Measurements from ENCODE around the gene PCDHGB1.

The PCDHGB1 gene

DNA sequence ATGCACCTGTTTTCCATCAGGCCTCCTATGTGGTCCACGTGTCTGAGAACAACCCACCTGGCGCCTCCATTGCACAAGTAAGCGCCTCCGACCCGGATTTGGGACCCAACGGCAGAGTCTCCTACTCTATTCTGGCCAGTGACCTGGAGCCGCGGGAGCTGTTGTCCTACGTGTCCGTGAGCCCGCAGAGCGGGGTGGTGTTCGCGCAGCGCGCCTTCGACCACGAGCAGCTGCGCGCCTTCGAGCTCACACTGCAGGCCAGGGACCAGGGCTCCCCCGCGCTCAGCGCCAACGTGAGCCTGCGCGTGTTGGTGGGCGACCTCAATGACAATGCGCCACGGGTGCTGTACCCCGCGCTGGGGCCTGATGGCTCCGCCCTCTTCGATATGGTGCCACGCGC lies 1.7 kb downstream of the PCDHGB1 start:
- no peak overlapping the region for H3K4me3 ChIP-seq (ENCODE audit: low read depth, low read length)
- no peak overlapping the region for H2AFZ ChIP-seq (ENCODE audit: low read length, unreplicated experiment)
- no peaks in the 10 kb centered on the region for H3K4me1 ChIP-seq (ENCODE audit: control insufficient read depth, insufficient read depth, low read length, unreplicated experiment)
- no peaks in the 10 kb centered on the region for H3K36me3 ChIP-seq (ENCODE audit: insufficient read depth, low read length)
- no peak overlapping the region for H3K27ac ChIP-seq (ENCODE audit: low read depth, low read length)
- peaks cover 85% of the 10 kb centered on the region for H3K27me3 ChIP-seq (ENCODE audit: insufficient read depth, low read length)
- no peaks in the 10 kb centered on the region for H3K79me2 ChIP-seq (ENCODE audit: control insufficient read depth, insufficient read depth, low read length, unreplicated experiment)

DNA sequence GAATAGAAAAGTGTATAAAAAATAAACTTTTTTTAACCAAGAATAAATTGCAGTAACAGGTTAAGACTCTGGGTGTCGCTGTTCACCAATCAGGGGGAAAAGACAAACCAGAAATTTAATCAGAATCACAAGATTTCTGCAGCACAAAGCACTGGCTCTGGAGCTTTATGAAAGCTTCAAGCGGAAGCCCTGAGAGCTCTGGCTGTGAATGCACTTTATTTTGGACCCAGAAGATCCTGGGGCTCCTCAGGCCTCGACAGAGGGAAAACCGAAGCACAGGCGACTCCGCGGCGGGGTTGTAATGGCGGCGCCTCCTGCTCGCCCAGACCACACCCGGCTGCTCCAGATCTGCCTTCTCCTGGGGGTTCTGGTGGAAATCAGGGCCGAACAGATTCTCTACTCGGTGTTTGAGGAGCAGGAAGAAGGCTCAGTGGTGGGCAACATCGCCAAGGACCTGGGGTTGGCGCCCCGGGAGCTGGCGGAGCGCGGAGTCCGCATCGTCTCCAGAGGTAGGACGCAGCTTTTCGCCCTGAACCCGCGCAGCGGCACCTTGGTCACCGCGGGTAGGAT lies 5.1 kb downstream of the PCDHGB1 start, which contains the start of gene PCDHGA4:
Gene PCDHGA4, plus strand, starts transcription at position 122 of the 570 bp plus-strand sequence. Its CDS starts 87 bp downstream, at position 209.
- Histone ChIP-seq H3K27me3 (ENCODE audit: insufficient read depth, low read length) (peaks cover 89% of the 10 kb centered on the region), H2AFZ (ENCODE audit: low read length, unreplicated experiment) (peak within 1 kb of the TSS; percentile 90), H3K36me3 (ENCODE audit: insufficient read depth, low read length) (no peaks in the 10 kb centered on the region), H3K4me3 (ENCODE audit: low read depth, low read length) (peak within 1 kb of the TSS; percentile 79), H3K4me1 (ENCODE audit: control insufficient read depth, insufficient read depth, low read length, unreplicated experiment) (no peaks in the 10 kb centered on the region), H3K79me2 (ENCODE audit: control insufficient read depth, insufficient read depth, low read length, unreplicated experiment) (no peaks in the 10 kb centered on the region), H3K27ac (ENCODE audit: low read depth, low read length) (no peak within 1 kb of the TSS)

DNA sequence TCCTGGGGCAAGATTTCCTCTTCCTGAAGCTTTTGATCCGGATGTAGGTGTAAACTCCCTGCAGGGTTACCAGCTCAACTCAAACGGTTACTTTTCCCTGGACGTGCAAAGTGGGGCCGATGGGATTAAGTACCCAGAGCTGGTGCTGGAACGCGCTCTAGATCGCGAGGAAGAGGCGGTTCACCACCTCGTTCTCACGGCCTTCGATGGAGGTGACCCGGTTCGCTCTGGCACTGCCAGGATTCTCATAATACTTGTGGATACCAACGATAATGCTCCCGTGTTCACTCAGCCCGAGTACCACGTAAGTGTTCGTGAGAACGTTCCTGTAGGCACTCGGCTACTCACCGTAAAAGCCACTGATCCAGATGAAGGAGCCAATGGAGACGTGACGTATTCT lies 5.7 kb downstream of the PCDHGB1 start:
- peak overlapping the region; percentile 90 for H2AFZ ChIP-seq (ENCODE audit: low read length, unreplicated experiment)
- H3K79me2 ChIP-seq (ENCODE audit: control insufficient read depth, insufficient read depth, low read length, unreplicated experiment), result no peaks in the 10 kb centered on the region
- no peaks in the 10 kb centered on the region for H3K36me3 ChIP-seq (ENCODE audit: insufficient read depth, low read length)
- no peak overlapping the region for H3K27ac ChIP-seq (ENCODE audit: low read depth, low read length)
- peak overlapping the region; percentile 79 for H3K4me3 ChIP-seq (ENCODE audit: low read depth, low read length)
- H3K4me1 ChIP-seq (ENCODE audit: control insufficient read depth, insufficient read depth, low read length, unreplicated experiment), result no peaks in the 10 kb centered on the region
- H3K27me3 ChIP-seq (ENCODE audit: insufficient read depth, low read length), result peaks cover 89% of the 10 kb centered on the region

DNA sequence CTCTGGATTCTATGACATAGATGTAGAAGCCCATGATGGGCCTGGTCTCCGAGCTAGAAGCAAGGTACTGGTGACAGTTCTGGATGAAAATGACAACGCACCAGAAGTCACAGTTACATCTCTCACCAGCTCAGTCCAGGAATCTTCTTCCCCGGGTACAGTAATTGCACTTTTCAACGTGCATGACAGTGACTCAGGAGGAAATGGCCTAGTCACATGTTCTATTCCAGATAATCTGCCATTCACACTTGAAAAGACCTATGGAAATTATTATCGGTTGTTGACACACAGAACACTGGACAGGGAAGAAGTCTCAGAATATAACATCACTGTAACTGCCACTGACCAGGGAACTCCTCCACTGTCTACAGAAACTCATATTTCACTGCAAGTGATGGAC lies 6.2 kb downstream of the PCDHGB1 start:
- H3K36me3 ChIP-seq (ENCODE audit: insufficient read depth, low read length), result no peaks in the 10 kb centered on the region
- no peaks in the 10 kb centered on the region for H3K4me1 ChIP-seq (ENCODE audit: control insufficient read depth, insufficient read depth, low read length, unreplicated experiment)
- no peaks in the 10 kb centered on the region for H3K79me2 ChIP-seq (ENCODE audit: control insufficient read depth, insufficient read depth, low read length, unreplicated experiment)
- no peak overlapping the region for H2AFZ ChIP-seq (ENCODE audit: low read length, unreplicated experiment)
- H3K27ac ChIP-seq (ENCODE audit: low read depth, low read length), result no peak overlapping the region
- H3K4me3 ChIP-seq (ENCODE audit: low read depth, low read length), result peak overlapping the region; percentile 79; the same call in 1 of the 2 replicates
- H3K27me3 ChIP-seq (ENCODE audit: insufficient read depth, low read length), result peaks cover 89% of the 10 kb centered on the region

DNA sequence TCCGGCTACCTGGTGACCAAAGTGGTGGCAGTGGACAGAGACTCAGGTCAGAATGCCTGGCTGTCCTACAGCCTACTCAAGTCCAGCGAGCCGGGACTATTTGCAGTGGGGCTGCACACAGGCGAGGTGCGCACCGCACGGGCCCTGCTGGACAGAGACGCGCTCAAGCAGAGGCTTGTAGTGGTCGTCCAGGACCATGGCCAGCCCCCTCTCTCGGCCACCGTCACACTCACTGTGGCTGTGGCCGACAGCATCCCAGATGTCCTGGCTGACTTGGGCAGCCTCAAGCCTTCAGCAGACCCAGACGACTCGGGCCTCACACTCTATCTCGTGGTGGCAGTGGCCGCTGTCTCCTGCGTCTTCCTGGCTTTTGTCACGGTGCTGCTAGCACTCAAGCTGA lies 7.1 kb downstream of the PCDHGB1 start:
- Histone ChIP-seq H3K4me1 (ENCODE audit: control insufficient read depth, insufficient read depth, low read length, unreplicated experiment) (no peaks in the 10 kb centered on the region), H3K4me3 (ENCODE audit: low read depth, low read length) (no peak overlapping the region), H3K36me3 (ENCODE audit: insufficient read depth, low read length) (no peaks in the 10 kb centered on the region), H3K27me3 (ENCODE audit: insufficient read depth, low read length) (peaks cover 87% of the 10 kb centered on the region), H3K27ac (ENCODE audit: low read depth, low read length) (no peak overlapping the region), H2AFZ (ENCODE audit: low read length, unreplicated experiment) (no peak overlapping the region), H3K79me2 (ENCODE audit: control insufficient read depth, insufficient read depth, low read length, unreplicated experiment) (no peaks in the 10 kb centered on the region)

DNA sequence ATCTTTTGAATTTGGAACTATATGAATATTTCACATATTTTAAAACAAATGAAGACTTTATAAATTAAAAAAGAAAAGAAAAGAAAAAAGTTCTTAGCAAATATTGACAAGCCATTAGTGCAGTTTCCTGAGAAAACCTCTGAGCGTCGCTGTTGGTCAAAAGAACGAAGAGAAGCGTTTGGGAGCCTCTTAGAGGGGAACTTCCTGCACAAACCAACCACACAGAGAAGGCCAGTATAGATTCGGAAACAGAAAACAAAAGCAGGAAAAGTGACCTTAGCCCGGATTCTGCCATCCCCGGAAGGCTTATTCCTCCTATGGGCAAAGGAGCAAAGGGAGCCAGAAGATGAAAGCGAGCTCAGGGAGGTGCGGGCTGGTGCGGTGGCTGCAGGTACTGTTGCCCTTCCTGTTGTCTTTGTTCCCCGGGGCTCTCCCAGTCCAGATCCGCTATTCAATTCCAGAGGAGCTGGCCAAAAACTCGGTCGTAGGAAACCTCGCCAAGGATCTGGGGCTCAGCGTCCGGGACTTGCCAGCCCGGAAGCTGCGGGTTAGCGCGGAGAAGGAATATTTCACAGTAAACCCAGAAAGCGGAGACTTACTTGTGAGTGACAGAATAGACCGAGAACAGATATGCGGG lies 10.0 kb downstream of the PCDHGB1 start, which contains the start of gene PCDHGB2:
Gene PCDHGB2, plus strand, starts transcription at position 205 of the 637 bp plus-strand sequence. Its CDS starts 142 bp downstream, at position 347.
- Histone ChIP-seq H2AFZ (ENCODE audit: low read length, unreplicated experiment) (no peak within 1 kb of the TSS), H3K36me3 (ENCODE audit: insufficient read depth, low read length) (no peaks in the 10 kb centered on the region), H3K27ac (ENCODE audit: low read depth, low read length) (no peak within 1 kb of the TSS), H3K4me3 (ENCODE audit: low read depth, low read length) (no peak within 1 kb of the TSS), H3K79me2 (ENCODE audit: control insufficient read depth, insufficient read depth, low read length, unreplicated experiment) (no peaks in the 10 kb centered on the region), H3K4me1 (ENCODE audit: control insufficient read depth, insufficient read depth, low read length, unreplicated experiment) (no peaks in the 10 kb centered on the region), H3K27me3 (ENCODE audit: insufficient read depth, low read length) (peaks cover 91% of the 10 kb centered on the region)

DNA sequence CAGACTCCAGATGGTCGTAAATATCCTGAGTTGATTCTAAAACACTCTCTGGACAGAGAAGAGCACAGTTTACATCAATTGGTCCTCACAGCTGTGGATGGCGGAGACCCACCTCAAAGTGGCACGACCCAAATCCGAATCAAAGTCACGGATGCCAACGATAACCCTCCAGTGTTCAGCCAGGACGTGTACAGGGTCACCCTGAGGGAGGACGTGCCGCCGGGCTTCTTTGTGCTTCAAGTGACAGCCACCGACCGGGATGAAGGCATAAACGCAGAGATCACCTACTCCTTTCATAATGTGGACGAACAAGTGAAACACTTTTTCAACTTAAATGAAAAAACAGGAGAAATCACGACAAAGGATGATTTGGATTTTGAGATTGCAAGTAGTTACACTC lies 10.8 kb downstream of the PCDHGB1 start:
- H3K27me3 ChIP-seq (ENCODE audit: insufficient read depth, low read length), result peaks cover 91% of the 10 kb centered on the region
- no peak overlapping the region for H2AFZ ChIP-seq (ENCODE audit: low read length, unreplicated experiment)
- no peaks in the 10 kb centered on the region for H3K79me2 ChIP-seq (ENCODE audit: control insufficient read depth, insufficient read depth, low read length, unreplicated experiment)
- no peak overlapping the region for H3K4me3 ChIP-seq (ENCODE audit: low read depth, low read length)
- H3K36me3 ChIP-seq (ENCODE audit: insufficient read depth, low read length), result no peaks in the 10 kb centered on the region
- no peak overlapping the region for H3K27ac ChIP-seq (ENCODE audit: low read depth, low read length)
- H3K4me1 ChIP-seq (ENCODE audit: control insufficient read depth, insufficient read depth, low read length, unreplicated experiment), result no peaks in the 10 kb centered on the region

DNA sequence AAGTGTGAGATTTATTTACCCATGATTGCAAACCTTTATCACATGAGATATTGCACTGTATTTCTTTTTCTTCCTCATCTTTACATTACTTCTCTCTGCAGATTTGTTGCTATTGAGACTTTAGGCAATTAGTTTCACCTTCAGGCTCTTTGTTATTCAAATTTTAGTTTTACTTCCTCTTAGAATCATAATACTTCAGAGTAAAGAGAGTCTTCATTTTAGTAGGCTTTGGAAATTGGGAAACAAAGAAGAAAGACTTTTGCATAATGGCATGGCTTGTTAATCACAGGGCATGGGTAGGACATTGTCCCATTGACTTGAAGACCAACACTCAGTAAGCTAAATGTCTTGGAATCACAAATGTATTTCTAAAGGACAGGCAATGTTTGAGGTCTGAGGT lies 12.8 kb downstream of the PCDHGB1 start:
- Histone ChIP-seq H3K27ac (ENCODE audit: low read depth, low read length) (no peak overlapping the region), H3K4me3 (ENCODE audit: low read depth, low read length) (no peak overlapping the region), H3K36me3 (ENCODE audit: insufficient read depth, low read length) (no peaks in the 10 kb centered on the region)

DNA sequence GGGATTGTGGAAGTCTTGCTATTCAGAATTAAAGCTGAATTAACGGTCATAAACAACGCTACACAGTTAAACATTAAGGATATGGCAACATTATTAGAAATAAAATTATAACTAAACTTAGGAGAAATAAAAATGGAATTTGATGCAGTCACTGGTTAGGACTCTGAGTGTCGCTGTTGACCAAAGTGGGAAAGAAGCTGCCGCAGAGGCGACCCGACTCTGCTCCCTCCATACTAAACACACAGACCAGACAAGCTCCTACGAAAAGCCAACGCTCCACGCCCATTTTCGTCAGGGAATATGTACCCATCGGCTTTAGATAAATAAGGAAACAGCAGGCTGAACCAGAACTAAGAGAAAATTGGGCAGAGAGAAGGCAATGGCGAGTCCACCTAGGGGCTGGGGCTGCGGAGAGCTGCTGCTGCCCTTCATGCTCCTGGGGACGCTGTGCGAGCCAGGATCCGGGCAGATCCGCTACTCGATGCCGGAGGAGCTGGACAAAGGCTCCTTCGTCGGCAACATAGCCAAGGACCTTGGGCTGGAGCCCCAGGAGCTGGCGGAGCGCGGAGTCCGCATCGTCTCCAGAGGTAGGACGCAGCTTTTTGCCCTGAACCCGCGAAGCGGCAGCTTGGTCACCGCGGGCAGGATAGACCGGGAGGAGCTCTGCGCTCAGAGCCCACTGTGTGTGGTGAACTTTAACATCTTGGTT lies 14.2 kb downstream of the PCDHGB1 start, which contains the start of gene PCDHGA5:
Gene PCDHGA5, plus strand, starts transcription at position 211 of the 709 bp plus-strand sequence. Its CDS starts 169 bp downstream, at position 380.
- Histone ChIP-seq H3K27me3 (ENCODE audit: insufficient read depth, low read length) (peaks cover 88% of the 10 kb centered on the region), H3K27ac (ENCODE audit: low read depth, low read length) (no peak within 1 kb of the TSS), H3K4me3 (ENCODE audit: low read depth, low read length) (peak within 1 kb of the TSS; percentile 48; the same call in 1 of the 2 replicates), H3K79me2 (ENCODE audit: control insufficient read depth, insufficient read depth, low read length, unreplicated experiment) (no peaks in the 10 kb centered on the region), H3K4me1 (ENCODE audit: control insufficient read depth, insufficient read depth, low read length, unreplicated experiment) (no peaks in the 10 kb centered on the region), H3K36me3 (ENCODE audit: insufficient read depth, low read length) (no peaks in the 10 kb centered on the region), H2AFZ (ENCODE audit: low read length, unreplicated experiment) (no peak within 1 kb of the TSS)

More for the DNA sequence above, 12.8 kb downstream of the PCDHGB1 start:
- Histone ChIP-seq H3K27me3 (ENCODE audit: insufficient read depth, low read length) (peaks cover 88% of the 10 kb centered on the region), H3K79me2 (ENCODE audit: control insufficient read depth, insufficient read depth, low read length, unreplicated experiment) (no peaks in the 10 kb centered on the region), H2AFZ (ENCODE audit: low read length, unreplicated experiment) (no peak overlapping the region), H3K4me1 (ENCODE audit: control insufficient read depth, insufficient read depth, low read length, unreplicated experiment) (no peaks in the 10 kb centered on the region)

DNA sequence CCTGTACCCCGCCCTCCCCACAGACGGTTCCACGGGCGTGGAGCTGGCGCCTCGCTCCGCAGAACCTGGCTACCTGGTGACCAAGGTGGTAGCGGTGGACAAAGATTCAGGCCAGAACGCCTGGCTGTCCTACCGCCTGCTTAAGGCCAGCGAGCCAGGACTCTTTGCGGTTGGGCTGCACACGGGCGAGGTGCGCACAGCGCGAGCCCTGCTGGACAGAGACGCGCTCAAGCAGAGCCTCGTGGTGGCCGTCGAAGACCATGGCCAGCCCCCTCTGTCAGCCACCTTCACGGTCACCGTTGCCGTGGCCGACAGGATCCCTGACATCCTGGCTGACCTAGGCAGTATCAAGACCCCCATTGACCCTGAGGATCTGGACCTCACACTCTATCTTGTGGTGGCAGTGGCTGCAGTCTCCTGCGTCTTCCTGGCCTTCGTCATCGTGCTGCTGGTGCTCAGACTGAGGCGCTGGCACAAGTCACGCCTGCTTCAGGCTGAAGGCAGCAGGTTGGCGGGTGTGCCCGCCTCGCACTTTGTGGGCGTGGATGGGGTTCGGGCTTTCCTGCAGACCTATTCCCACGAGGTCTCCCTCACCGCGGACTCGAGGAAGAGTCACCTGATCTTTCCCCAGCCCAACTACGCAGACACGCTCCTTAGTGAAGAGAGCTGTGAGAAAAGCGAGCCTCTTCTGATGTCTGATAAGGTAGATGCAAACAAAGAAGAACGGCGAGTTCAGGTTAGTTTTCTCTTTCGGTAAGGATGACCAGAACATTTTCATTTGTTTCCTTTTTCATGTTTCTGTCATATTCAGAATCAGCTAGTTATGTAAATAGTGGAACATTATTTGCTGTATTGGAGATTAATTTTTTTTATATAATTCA lies 16.4 kb downstream of the PCDHGB1 start:
- Histone ChIP-seq H3K79me2 (ENCODE audit: control insufficient read depth, insufficient read depth, low read length, unreplicated experiment) (no peaks in the 10 kb centered on the region), H3K27me3 (ENCODE audit: insufficient read depth, low read length) (peaks cover 88% of the 10 kb centered on the region), H3K36me3 (ENCODE audit: insufficient read depth, low read length) (no peaks in the 10 kb centered on the region), H2AFZ (ENCODE audit: low read length, unreplicated experiment) (no peak overlapping the region), H3K27ac (ENCODE audit: low read depth, low read length) (no peak overlapping the region), H3K4me3 (ENCODE audit: low read depth, low read length) (no peak overlapping the region), H3K4me1 (ENCODE audit: control insufficient read depth, insufficient read depth, low read length, unreplicated experiment) (no peaks in the 10 kb centered on the region)

Data from ACC112 (cell line).